A549 treated with AZD9567 at 1 μM for 4 hours (cell line): ENCODE results near the gene RAC2. TPM values are rescaled to one million over a fixed set of nuclear protein-coding genes. Genes with fewer than 3 reads are reported as not detected.

Experiments used
- total RNA-seq: library from RNA; stranded (reverse); fragments of 200-300 nt; extraction: Qiagen RNA extraction; gene quantifications from 5 replicates; pipeline ENCODE4 v1.2.3, GENCODE V29; 2022; ENCODE audit not compliant: insufficient read depth

The RAC2 gene
- 0.05 to 0.15 TPM (median 0.13 TPM) in 3 of 5 replicates, not detected in the others for total RNA-seq

DNA sequence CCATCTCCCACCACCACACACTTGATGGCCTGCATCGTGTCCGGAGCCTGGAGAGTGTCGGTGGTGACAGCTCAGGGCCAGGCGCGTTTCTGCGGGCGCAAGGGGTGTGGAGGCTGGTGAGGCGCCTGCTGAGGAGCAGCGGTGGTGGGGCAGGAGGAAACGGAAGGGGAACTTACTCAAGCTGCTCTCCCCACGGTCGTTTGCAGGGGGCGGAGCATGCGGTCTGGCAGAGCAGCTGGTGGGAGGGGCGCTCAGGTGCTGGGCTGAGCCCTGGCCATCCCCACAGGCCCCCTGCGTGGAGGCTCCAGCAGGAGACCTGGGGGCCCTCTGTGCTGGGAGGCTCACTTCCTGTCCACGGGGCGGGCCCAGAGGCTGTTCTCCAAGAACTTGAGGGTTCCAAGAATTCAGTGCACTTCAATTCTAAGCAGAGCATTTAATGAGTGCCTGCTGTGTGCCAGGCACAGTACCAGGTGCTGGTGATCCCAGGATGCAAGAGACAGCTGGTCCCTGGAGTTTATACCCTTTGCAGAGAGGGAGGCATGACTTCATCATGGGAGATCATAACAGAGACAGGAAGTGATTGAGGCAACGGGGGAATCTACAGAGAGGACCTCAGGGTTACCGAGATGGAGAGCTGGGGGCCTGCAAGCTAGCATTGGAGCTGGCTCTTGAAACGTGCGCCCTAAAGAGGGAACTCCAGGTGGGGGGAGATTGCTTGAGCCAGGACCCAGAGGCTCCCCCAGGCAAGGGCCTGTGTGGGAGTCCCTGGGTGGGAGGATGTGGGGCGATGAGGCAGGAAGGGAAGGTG lies at the start of gene RAC2:
RAC2 (minus strand) TSS at position 156 of the 808 bp plus-strand sequence; CDS start at position 35, 121 bp downstream.

GRCh38 chr22:37282385-37282677 lies 38.3 kb upstream of the RAC2 start, which contains the start of gene CYTH4:
TSS of gene CYTH4 (plus strand) at chr22:37282508. CDS start at chr22:37282570, 62 bp downstream.

GRCh38 chr22:37212174-37212906 lies 31.7 kb downstream of the RAC2 start, which contains the start of gene SSTR3:
TSS of gene SSTR3 (minus strand) at chr22:37212477. CDS start at chr22:37207803, 4,674 bp downstream.

GRCh38 chr22:37187891-37188761 lies 55.9 kb downstream of the RAC2 start, which contains the start of gene C1QTNF6:
TSS of gene C1QTNF6 (minus strand) at chr22:37188247. CDS start at chr22:37188213, 34 bp downstream.

Other genes starting within 250 kb of the RAC2 start
- gene TST, start 224.8 kb downstream of the RAC2 start, total RNA-seq: 35.8 to 66.3 TPM (median 63.6 TPM) in 5 replicates
- gene MPST, start 224.5 kb downstream of the RAC2 start, total RNA-seq: 37.2 to 75.7 TPM (median 68.1 TPM) in 5 replicates
- gene KCTD17, start 192.5 kb downstream of the RAC2 start, total RNA-seq: 23.2 to 27.7 TPM (median 25.0 TPM) in 5 replicates
- 0.02 to 0.13 TPM (median 0.09 TPM) in 3 of 5 replicates, not detected in the others for gene TMPRSS6, start 134.6 kb downstream of the RAC2 start, total RNA-seq
- 0.04 to 0.09 TPM (median 0.05 TPM) in 4 of 5 replicates, not detected in the other for gene IL2RB, start 94.4 kb downstream of the RAC2 start, total RNA-seq
- 4.8 to 10.0 TPM (median 8.6 TPM) in 5 replicates for gene C1QTNF6, start 56.0 kb downstream of the RAC2 start, total RNA-seq
- gene SSTR3, start 31.8 kb downstream of the RAC2 start, total RNA-seq: not detected in 5 replicates
- 0.24 to 0.38 TPM (median 0.29 TPM) in 4 of 5 replicates, not detected in the other for gene CYTH4, start 38.2 kb upstream of the RAC2 start, total RNA-seq
- gene ELFN2, start 183.2 kb upstream of the RAC2 start, total RNA-seq: 3.0 to 5.1 TPM (median 4.7 TPM) in 5 replicates
- gene MFNG, start 242.1 kb upstream of the RAC2 start, total RNA-seq: 0.98 to 5.4 TPM (median 1.2 TPM) in 5 replicates